ENCODE data around the gene KCNJ9. TPM values are rescaled to one million over a fixed set of nuclear protein-coding genes. Genes with fewer than 3 reads are reported as not detected.
"Not testable (repeated sequence)": the region's sequence is repeated elsewhere in the genome, so short reads cannot be mapped to it uniquely, and the experiment has no call there.

Gene KCNJ9
- total and polyA plus RNA-seq, 2 donors (not counting 1 experiment from before 2014, with no cell fraction given): not detected

DNA sequence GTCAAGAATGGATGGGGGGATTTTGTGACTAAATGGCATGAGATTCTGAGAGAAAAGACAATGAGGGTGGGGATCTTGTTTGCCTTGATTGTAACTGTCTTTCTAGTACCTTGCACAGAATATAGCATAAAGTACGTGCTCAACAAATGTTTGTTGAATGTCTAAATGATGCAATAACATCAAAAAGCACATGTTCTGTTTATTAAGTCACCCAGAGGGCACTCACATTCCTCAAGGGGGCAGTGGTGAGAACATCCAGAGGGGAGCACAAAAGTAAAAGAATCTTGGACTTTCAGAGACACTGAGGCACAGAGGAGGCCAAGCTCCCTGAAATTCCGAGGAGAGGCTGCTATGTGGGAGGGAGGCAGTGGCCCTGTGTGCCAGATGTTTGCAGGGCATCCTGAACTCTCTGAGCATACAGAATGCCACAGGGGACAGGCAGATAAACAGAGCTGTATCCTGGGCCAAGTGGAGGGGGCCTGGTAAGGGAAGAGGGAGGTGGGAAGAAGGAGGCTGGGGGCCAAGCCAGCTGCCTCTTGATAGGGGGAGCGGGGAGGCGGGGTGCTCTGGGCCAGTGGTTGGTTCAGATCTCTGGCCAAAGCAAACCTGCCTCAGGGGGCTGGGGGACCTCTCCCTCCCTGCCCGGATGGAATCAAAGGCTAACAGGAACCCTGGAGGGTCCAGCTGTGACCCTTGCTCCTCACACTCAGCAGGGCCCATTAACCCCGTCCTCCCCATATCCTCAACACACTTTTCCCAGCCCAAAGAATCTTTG, 27.7 kb downstream of the KCNJ9 start:
- Histone ChIP-seq H3K27ac (ENCODE audit: low read length in 2 of 2) (no peak overlapping the region), H3K4me1 (ENCODE audit: control insufficient read depth in 2 of 2, insufficient read depth in 2 of 2, low read length in 2 of 2) (no peaks in the 10 kb centered on the region), H3K4me2 (replicated peaks; ENCODE audit: low read depth, low read length, poor library complexity, severe bottlenecking) (no peak overlapping the region), H4K20me1 (ENCODE audit: control insufficient read depth, insufficient read depth, low read length, poor library complexity, severe bottlenecking) (no peaks in the 10 kb centered on the region), H3K9ac (ENCODE audit: low read length) (no peak overlapping the region), H3K79me2 (ENCODE audit: control insufficient read depth, insufficient read depth, low read length) (no peaks in the 10 kb centered on the region), H3K27me3 (replicated peaks in 1 of 4; ENCODE audit: control extremely low read depth in 1 of 4, control insufficient read depth in 3 of 4, insufficient read depth in 4 of 4, low read length in 3 of 4) (peaks cover 0 to 3% (median 0%) of the 10 kb centered on the region in 4 experiments), H3K36me3 (replicated peaks in 1 of 2; ENCODE audit: control extremely low read depth in 1 of 2, control insufficient read depth in 1 of 2, extremely low read depth in 1 of 2, insufficient read depth in 2 of 2, low read length in 1 of 2) (no peaks in the 10 kb centered on the region), H3K4me3 (ENCODE audit: control extremely low read depth in 1 of 5, extremely low read depth in 1 of 5, insufficient read depth in 1 of 5, low read depth in 2 of 5, low read length in 4 of 5) (no peak overlapping the region), H3K9me3 (ENCODE audit: control extremely low read depth in 1 of 3, control insufficient read depth in 2 of 3, insufficient read depth in 1 of 3, low read length in 2 of 3) (no peaks in the 10 kb centered on the region), H2AFZ (ENCODE audit: insufficient read depth, low read depth, low read length, poor library complexity, severe bottlenecking) (no peak overlapping the region)
- DNase-seq (peak; percentile 52), ATAC-seq (ENCODE audit: low read depth) (no peak)
- Mint-ChIP-seq H3K27me3 (peaks cover 5% of the 10 kb centered on the region), H3K4me1 (peaks cover 2% of the 10 kb centered on the region), H3K4me3 (no peak overlapping the region), H3K27ac (no peak overlapping the region), H3K9me3 (ENCODE audit: insufficient read depth) (no peaks in the 10 kb centered on the region)
- no peak for TF ChIP-seq EZH2 (IDR thresholded peaks at IDR 0.05; ENCODE audit: borderline replicate concordance, insufficient read depth, low read depth, low read length, poor library complexity, severe bottlenecking)
- TF ChIP-seq, protein P1, sequence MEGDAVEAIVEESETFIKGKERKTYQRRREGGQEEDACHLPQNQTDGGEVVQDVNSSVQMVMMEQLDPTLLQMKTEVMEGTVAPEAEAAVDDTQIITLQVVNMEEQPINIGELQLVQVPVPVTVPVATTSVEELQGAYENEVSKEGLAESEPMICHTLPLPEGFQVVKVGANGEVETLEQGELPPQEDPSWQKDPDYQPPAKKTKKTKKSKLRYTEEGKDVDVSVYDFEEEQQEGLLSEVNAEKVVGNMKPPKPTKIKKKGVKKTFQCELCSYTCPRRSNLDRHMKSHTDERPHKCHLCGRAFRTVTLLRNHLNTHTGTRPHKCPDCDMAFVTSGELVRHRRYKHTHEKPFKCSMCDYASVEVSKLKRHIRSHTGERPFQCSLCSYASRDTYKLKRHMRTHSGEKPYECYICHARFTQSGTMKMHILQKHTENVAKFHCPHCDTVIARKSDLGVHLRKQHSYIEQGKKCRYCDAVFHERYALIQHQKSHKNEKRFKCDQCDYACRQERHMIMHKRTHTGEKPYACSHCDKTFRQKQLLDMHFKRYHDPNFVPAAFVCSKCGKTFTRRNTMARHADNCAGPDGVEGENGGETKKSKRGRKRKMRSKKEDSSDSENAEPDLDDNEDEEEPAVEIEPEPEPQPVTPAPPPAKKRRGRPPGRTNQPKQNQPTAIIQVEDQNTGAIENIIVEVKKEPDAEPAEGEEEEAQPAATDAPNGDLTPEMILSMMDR (IDR thresholded peaks at IDR 0.05): peak; percentile 60
- intact Hi-C loops (cut with micrococcal nuclease): no loop called here
- ChIA-PET CTCF (interaction anchor here (0.5 to 3.4 kb wide), 11 partner anchors 8 to 269 kb away, joined by 3 to 15 read pairs (median 4); no protein-coding TSS in a partner anchor), POLR2A (no interaction called here)
- 86% methylated on average over 4 of the region's 6 CpGs for WGBS (ENCODE audit: insufficient coverage)

DNA sequence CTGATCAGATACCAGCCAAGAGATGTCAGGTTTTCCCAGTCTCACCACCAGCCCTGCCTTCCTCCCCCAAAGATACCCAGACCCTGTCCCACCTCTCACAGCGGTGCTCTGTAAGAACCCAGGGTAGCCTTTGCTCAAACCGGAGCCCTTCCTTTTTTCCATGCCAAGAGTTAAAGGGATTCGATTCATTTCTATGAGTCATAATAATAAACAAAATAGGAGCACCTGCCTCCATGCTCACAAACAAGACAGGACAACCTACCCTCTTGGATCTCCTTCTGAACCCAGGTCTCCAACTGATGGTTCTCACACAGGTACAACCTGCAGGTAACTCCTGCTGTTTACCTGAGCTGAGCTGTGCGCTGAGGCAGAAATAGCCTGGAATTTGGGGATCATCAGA, 28.3 kb downstream of the KCNJ9 start:
- Mint-ChIP-seq H3K9me3 (ENCODE audit: insufficient read depth) (no peaks in the 10 kb centered on the region), H3K27ac (no peak overlapping the region), H3K4me1 (peaks cover 2% of the 10 kb centered on the region), H3K4me3 (no peak overlapping the region), H3K27me3 (peaks cover 7% of the 10 kb centered on the region)
- intact Hi-C loops (cut with micrococcal nuclease): no loop called here
- Histone ChIP-seq H3K79me2 (ENCODE audit: control insufficient read depth, insufficient read depth, low read length) (no peaks in the 10 kb centered on the region), H4K20me1 (ENCODE audit: control insufficient read depth, insufficient read depth, low read length, poor library complexity, severe bottlenecking) (no peaks in the 10 kb centered on the region), H3K27ac (ENCODE audit: low read length in 2 of 2) (no peak overlapping the region), H3K9ac (ENCODE audit: low read length) (no peak overlapping the region), H3K36me3 (replicated peaks in 1 of 2; ENCODE audit: control extremely low read depth in 1 of 2, control insufficient read depth in 1 of 2, extremely low read depth in 1 of 2, insufficient read depth in 2 of 2, low read length in 1 of 2) (no peaks in the 10 kb centered on the region), H2AFZ (ENCODE audit: insufficient read depth, low read depth, low read length, poor library complexity, severe bottlenecking) (no peak overlapping the region), H3K4me1 (ENCODE audit: control insufficient read depth in 2 of 2, insufficient read depth in 2 of 2, low read length in 2 of 2) (no peaks in the 10 kb centered on the region), H3K4me3 (ENCODE audit: control extremely low read depth in 1 of 5, extremely low read depth in 1 of 5, insufficient read depth in 1 of 5, low read depth in 2 of 5, low read length in 4 of 5) (no peak overlapping the region), H3K27me3 (replicated peaks in 1 of 4; ENCODE audit: control extremely low read depth in 1 of 4, control insufficient read depth in 3 of 4, insufficient read depth in 4 of 4, low read length in 3 of 4) (peaks cover 0 to 3% (median 0%) of the 10 kb centered on the region in 4 experiments), H3K9me3 (ENCODE audit: control extremely low read depth in 1 of 3, control insufficient read depth in 2 of 3, insufficient read depth in 1 of 3, low read length in 2 of 3) (no peaks in the 10 kb centered on the region), H3K4me2 (replicated peaks; ENCODE audit: low read depth, low read length, poor library complexity, severe bottlenecking) (no peak overlapping the region)
- ChIA-PET POLR2A (no interaction called here), CTCF (interaction anchor here (0.6 to 3.4 kb wide), 6 partner anchors 9 to 268 kb away, joined by 3 to 15 read pairs (median 4); no protein-coding TSS in a partner anchor)
- ATAC-seq (ENCODE audit: low read depth) (no peak), DNase-seq (no peak)
- TF ChIP-seq, protein P1 (IDR thresholded peaks at IDR 0.05): no peak
- no peak for TF ChIP-seq EZH2 (IDR thresholded peaks at IDR 0.05; ENCODE audit: borderline replicate concordance, insufficient read depth, low read depth, low read length, poor library complexity, severe bottlenecking)
- WGBS (ENCODE audit: insufficient coverage): 100% methylated on average over 3 of the region's 4 CpGs

GRCh38 chr1:160111462-160111861, 30.1 kb downstream of the KCNJ9 start:
- H3K36me3 ChIP-seq (replicated peaks in 1 of 2; ENCODE audit: control extremely low read depth in 1 of 2, control insufficient read depth in 1 of 2, extremely low read depth in 1 of 2, insufficient read depth in 2 of 2, low read length in 1 of 2); H4K20me1 ChIP-seq (ENCODE audit: control insufficient read depth, insufficient read depth, low read length, poor library complexity, severe bottlenecking); intact Hi-C loops (cut with micrococcal nuclease); H3K9ac ChIP-seq (ENCODE audit: low read length); H3K4me3 Mint-ChIP-seq; H3K4me1 Mint-ChIP-seq; H3K4me2 ChIP-seq (replicated peaks; ENCODE audit: low read depth, low read length, poor library complexity, severe bottlenecking); H3K4me3 ChIP-seq (ENCODE audit: control extremely low read depth in 1 of 5, extremely low read depth in 1 of 5, insufficient read depth in 1 of 5, low read depth in 2 of 5, low read length in 4 of 5); H3K9me3 ChIP-seq (ENCODE audit: control extremely low read depth in 1 of 3, control insufficient read depth in 2 of 3, insufficient read depth in 1 of 3, low read length in 2 of 3); H2AFZ ChIP-seq (ENCODE audit: insufficient read depth, low read depth, low read length, poor library complexity, severe bottlenecking); POLR2A ChIA-PET; H3K27ac Mint-ChIP-seq; H3K4me1 ChIP-seq (ENCODE audit: control insufficient read depth in 2 of 2, insufficient read depth in 2 of 2, low read length in 2 of 2); ATAC-seq (ENCODE audit: low read depth); DNase-seq; H3K79me2 ChIP-seq (ENCODE audit: control insufficient read depth, insufficient read depth, low read length); H3K9me3 Mint-ChIP-seq (ENCODE audit: insufficient read depth); H3K27ac ChIP-seq (ENCODE audit: low read length in 2 of 2): not testable (repeated sequence)
- H3K27me3 Mint-ChIP-seq: peaks cover 10% of the 10 kb centered on the region
- CTCF ChIA-PET: interaction anchor here (1.2 to 1.6 kb wide), 2 partner anchors 26 to 141 kb away, joined by 3 to 4 read pairs; no protein-coding TSS in a partner anchor
- H3K27me3 ChIP-seq (replicated peaks in 1 of 4; ENCODE audit: control extremely low read depth in 1 of 4, control insufficient read depth in 3 of 4, insufficient read depth in 4 of 4, low read length in 3 of 4): peaks cover 0 to 13% (median under 1%) of the 10 kb centered on the region in 4 experiments
- WGBS (ENCODE audit: insufficient coverage): 96% methylated on average over 4 of the region's 10 CpGs
